SKM-1 treated with dmso at 0.1 percent for 144 hours (cell line): ENCODE data around the gene HDDC3.
A peak's percentile ranks its signal among the peaks of the same experiment; 100 is the strongest.
"Not testable (repeated sequence)": the region's sequence is repeated elsewhere in the genome, so short reads cannot be mapped to it uniquely, and the experiment has no call there.

ENCODE experiments used
- DNase-seq: peaks from one replicate; lab custom pipeline; 2025; ENCODE audit not compliant: unreplicated experiment; lab: John Stamatoyannopoulos, UW

Gene HDDC3

GRCh38 chr15:90910441-90911301 lies 21.7 kb downstream of the HDDC3 start:
- no peak for DNase-seq

DNA sequence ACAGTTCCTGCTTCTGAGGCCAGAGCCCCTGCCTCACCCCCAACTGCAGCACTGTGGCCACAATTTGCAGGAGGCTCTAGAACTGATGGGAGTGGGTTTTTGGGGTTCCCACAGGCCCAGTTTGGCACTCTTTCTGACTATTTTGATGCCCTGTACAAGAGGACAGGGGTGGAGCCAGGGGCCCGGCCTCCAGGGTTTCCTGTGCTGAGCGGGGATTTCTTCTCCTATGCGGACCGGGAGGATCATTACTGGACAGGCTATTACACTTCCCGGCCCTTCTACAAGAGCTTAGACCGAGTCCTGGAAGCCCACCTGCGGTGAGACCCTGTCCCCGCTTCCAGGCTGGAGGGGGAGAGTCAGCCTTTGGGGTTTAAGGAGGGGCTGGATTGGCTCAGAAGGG lies 22.4 kb downstream of the HDDC3 start:
- DNase-seq: no peak

DNA sequence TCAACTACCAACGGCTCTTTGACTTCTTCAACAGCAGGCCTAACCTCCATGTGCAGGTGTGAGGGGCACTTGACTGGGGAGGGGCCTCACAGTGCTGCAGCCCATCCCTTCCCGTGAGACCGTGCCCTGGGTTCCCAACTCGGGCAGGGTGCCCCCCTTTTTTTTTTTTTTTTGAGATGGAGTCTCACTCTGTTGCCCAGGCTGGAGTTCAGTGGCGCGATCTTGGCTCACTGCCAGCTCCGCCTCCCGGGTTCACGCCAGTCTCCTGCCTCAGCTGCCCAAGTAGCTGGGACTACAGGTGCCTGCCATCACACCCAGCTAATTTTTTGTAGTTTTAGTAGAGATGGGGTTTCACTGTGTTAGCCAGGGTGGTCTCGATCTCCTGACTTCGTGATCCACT lies 22.9 kb downstream of the HDDC3 start:
- not testable (repeated sequence) for DNase-seq

GRCh38 chr15:90907838-90908507 lies 24.4 kb downstream of the HDDC3 start:
- DNase-seq: no peak

DNA sequence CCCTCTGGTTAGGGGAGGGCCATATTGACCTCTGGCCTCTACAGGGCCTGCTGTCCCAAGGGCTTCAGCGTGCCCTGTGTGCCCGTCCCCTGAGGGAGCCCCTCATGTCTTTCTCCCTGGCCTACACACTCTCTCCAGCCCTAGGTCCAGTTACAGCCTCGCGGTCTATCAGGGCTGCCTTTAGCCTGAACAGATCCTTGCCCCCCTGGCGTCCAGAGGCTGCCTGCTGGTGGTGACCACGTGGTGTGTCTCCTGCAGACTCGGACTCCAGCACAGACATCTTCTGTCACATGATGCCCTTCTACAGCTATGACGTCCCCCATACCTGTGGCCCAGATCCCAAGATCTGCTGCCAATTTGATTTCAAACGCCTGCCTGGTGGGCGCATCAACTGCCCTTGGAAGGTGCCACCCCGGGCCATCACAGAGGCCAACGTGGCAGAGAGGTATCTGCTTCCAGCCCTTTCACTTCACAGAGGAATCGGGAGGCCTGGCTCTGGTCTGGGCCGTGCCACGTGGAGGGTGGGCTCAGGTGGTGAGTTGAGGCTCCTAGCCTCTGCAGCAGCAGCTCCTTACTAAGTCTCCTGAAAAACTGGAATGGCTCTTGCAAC lies 25.2 kb downstream of the HDDC3 start:
- no peak for DNase-seq

DNA sequence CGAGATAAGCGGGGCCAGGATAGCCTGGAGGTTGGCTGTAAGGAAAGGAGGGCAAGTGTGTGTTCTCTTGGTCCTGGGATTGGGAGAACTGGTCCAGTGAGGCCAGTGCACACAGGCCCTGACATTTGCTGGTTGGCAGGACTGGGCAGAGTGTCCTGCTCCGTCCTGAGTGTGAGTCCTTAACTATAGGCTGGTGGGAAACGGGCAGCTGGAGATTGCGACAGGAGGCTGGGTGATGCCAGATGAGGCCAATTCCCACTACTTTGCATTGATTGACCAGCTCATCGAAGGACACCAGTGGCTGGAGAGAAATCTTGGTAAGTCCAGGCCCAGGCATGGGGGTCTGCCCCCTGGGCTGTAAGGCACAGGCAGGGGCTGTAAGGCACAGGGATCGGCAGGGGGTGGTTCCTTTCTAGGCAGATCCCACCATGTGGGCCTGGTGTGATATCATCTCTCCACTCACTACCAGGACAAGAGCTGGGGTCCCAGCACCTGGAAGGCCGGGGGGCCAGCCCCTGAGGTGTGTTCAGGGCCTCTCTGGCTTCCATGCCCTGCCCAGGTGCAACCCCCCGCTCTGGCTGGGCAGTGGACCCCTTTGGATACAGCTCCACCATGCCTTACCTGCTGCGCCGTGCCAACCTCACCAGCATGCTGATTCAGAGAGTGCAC lies 26.0 kb downstream of the HDDC3 start:
- no peak for DNase-seq

- DNase-seq: no peak
Observed at GRCh38 chr15:90905306-90906180, 26.8 kb downstream of the HDDC3 start.

DNA sequence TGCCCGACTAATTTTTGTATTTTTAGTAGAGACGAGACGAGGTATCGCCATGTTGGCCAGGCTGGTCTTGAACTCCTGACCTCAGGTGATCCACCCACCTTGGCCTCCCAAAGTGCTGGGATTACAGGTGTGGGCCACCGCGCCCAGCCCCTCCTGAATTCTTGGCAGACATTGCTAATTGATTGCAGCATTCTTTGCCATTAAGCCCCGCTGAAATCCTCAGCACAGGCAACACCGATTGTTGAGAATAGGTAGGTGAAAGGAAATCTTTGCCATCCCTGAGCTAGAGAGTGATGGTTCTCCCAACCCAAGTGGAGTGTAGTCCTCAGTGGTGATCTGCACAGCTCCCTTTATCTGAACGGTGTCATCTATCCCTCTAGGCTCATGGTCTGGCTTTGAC lies 27.6 kb downstream of the HDDC3 start:
- no peak for DNase-seq

DNA sequence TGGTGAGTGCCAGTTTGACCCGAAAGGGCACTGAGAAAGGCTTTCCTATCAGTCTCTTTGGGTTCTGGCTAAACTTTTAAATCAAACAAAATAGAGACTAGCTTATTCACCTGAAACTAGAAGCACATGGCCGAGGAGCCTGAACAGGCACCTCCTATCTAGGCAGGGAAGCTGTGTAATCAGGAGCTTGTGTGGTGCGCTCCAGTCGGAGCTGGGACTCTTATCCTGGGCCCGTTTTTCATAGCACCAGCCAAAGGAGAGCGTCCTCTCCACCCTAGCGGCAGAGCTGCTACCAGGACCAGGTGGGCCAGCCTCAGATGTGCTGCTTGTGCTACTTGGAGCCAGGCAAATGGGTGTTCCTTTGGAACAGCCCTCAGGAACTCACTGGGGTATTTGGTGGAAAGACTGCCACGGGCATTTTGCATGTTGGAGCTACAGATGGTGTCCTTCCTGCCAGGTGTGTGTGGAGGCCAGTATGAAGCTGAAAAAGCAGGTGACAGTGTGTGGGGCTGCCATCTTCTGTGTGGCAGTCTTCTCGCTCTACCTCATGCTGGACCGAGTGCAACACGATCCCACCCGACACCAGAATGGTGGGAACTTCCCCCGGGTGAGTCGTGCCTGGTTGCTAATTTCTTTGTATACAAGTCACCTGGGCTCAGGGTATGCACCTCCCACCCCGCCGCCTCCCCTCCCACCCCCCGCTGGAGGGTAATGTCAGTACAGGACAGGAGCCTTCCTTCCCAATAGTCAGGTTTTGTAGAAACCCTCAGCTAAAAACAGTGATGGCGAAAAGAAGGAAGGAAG lies 28.4 kb downstream of the HDDC3 start:
- DNase-seq: no peak

- peak; percentile 39 for DNase-seq
Observed at GRCh38 chr15:90902840-90903732, 29.3 kb downstream of the HDDC3 start, which contains the start of gene MAN2A2. TSS of gene MAN2A2 (plus strand) at chr15:90903302. CDS start at chr15:90904208, 906 bp downstream.

GRCh38 chr15:90902040-90902839 lies 30.1 kb downstream of the HDDC3 start:
- peak; percentile 83 for DNase-seq

DNA sequence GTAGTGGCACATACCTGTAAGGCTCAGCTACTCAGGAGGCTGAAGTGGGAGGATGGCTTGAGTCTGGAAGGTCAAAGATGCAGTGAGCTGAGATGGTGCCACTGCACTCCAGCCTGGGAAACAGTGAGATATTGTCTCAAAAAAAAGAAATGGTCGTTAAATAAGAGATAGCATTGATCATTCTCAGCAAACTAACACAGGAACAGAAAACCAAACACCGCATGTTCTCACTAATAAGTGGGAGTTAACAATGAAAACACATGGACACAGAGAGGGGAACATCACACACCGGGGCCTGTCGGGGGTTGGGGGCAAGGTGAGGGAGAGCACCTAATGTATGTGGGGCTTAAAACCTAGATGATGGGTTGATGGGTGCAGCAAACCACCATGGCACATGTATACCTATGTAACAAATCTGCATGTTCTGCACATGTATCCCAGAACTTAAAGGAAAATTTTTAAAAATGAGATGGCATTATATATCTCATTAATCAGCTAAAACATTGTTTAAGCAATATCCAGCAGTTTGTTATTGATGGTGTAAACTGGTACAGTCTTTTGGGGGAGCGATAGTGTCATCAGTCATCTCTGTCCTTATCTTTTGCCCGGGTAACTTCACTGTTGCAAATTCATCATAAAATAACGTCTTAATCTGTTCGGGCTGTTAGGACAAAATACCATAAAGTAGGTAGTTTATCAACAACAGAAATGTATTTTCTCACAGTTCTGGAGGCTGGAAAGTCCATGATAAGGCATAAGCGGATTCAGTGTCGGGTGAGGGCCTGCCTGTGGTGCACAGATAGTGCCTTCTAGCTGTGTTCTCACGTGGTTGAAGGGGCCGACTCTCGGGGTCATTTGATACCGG lies 30.9 kb downstream of the HDDC3 start:
- no peak for DNase-seq

DNA sequence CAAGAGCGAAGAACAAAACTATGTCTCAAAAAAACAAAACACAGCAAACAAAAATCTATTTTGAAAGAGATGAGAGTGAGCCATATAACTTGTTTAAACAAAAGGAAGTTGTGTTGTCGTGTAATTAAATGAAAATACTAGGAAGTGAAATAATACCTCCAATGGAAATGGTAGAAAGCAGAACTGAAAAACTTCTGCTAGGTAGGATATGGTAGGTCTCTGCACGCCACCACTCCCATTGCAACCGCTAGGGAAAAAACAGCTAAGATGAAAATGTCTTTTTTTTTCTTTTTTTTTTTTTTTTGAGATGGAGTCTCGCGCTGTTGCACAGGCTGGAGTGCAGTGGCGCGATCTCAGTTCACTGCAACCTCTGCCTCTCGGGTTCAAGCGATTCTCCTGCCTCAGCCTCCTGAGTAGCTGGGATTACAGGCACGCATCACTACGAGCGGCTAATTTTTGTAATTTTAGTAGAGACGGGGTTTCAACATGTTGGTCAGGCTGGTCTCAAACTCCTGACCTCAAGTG lies 35.2 kb downstream of the HDDC3 start:
- DNase-seq: peak; percentile 78

GRCh38 chr15:90895571-90896117 lies 36.7 kb downstream of the HDDC3 start:
- no peak for DNase-seq

GRCh38 chr15:90893175-90894090 lies 38.9 kb downstream of the HDDC3 start:
- DNase-seq: no peak
